HL-60/S4 (cell line): ENCODE measurements around the gene POLN.
"Not testable (repeated sequence)": the region's sequence is repeated elsewhere in the genome, so short reads cannot be mapped to it uniquely, and the experiment has no call there.

Source experiments
- in situ Hi-C: fragments of 300-500 bp; cut with MboI; formaldehyde crosslinking; loops from 2 replicates; pipeline ENCODE4 v1.14.3; 2022; ENCODE audit warnings: low sequenced_read_pairs

Gene POLN

GRCh38 chr4:2275546-2276251 is 33.8 kb upstream of the POLN start:
- in situ Hi-C loops: no loop called here

- in situ Hi-C loops: not testable (repeated sequence)
Measured at GRCh38 chr4:2275044-2275397, 33.1 kb upstream of the POLN start.

GRCh38 chr4:2274320-2275043 is 32.6 kb upstream of the POLN start:
- in situ Hi-C loops: no loop called here

GRCh38 chr4:2273657-2274319 is 31.9 kb upstream of the POLN start:
- in situ Hi-C loops: no loop called here

GRCh38 chr4:2273221-2273620 is 31.3 kb upstream of the POLN start:
- in situ Hi-C loops: no loop called here

- in situ Hi-C loops: no loop called here
Measured at GRCh38 chr4:2272828-2273120, 30.9 kb upstream of the POLN start.

GRCh38 chr4:2272026-2272827 is 30.3 kb upstream of the POLN start:
- in situ Hi-C loops: no loop called here

GRCh38 chr4:2271279-2272025 is 29.5 kb upstream of the POLN start:
- in situ Hi-C loops: no loop called here

- in situ Hi-C loops: no loop called here
Measured at GRCh38 chr4:2270341-2271165, 28.6 kb upstream of the POLN start.

- in situ Hi-C loops: no loop called here
Measured at GRCh38 chr4:2269618-2270163, 27.8 kb upstream of the POLN start.

- in situ Hi-C loops: no loop called here
Measured at GRCh38 chr4:2269206-2269531, 27.2 kb upstream of the POLN start.

- in situ Hi-C loops: no loop called here
Measured at GRCh38 chr4:2268357-2269205, 26.7 kb upstream of the POLN start.

- in situ Hi-C loops: no loop called here
Measured at GRCh38 chr4:2267841-2268240, 25.9 kb upstream of the POLN start.

- in situ Hi-C loops: no loop called here
Measured at GRCh38 chr4:2267320-2267811, 25.4 kb upstream of the POLN start.

- in situ Hi-C loops: no loop called here
Measured at GRCh38 chr4:2266821-2267220, 24.9 kb upstream of the POLN start.

GRCh38 chr4:2266181-2266580 is 24.3 kb upstream of the POLN start:
- in situ Hi-C loops: no loop called here

GRCh38 chr4:2265113-2266110 is 23.5 kb upstream of the POLN start:
- in situ Hi-C loops: no loop called here
